SK-N-SH (cell line): ENCODE data around the gene KNDC1. TPM values are rescaled to one million over a fixed set of nuclear protein-coding genes. Genes with fewer than 3 reads are reported as not detected.
"Not testable (repeated sequence)": the region's sequence is repeated elsewhere in the genome, so short reads cannot be mapped to it uniquely, and the experiment has no call there.

Experiments used
- CTCF ChIA-PET: fragments of 300-600, 350-600 bp; formaldehyde crosslinking; extraction: SDS; loops from one replicate; lab custom pipeline; 2021; lab: Yijun Ruan, JAX
- POLR2A ChIA-PET: fragments of 350-600 bp; sonication (Branson Sonifier 250); formaldehyde crosslinking; extraction: SDS; loops from one replicate; lab custom pipeline; 2020; ENCODE audit warnings: antibody characterized with exemption, inconsistent platforms; lab: Yijun Ruan, JAX
- DNase-seq: peaks from one replicate; pipeline ENCODE4 v3.0.0; 2012
- H2AFZ ChIP-seq: fragments of 200-600 bp; sonication (generic); 2 replicates; pipeline ENCODE4 v1.8.1; 2016; ENCODE audit warnings: antibody characterized with exemption, mild to moderate bottlenecking, low read depth
- H3F3A ChIP-seq: fragments of 200-600 bp; sonication (generic); replicated peaks from 2 replicates; pipeline ENCODE3; 2016; ENCODE audit warnings: antibody characterized with exemption, mild to moderate bottlenecking; ENCODE audit not compliant: insufficient read depth
- H3K27ac ChIP-seq, 2 experiments: fragments of 200-500 bp in 1 of 2; fragments of 200-600 bp in 1 of 2; sonication (Bioruptor generic) in 1 of 2; sonication (generic), shearing (Covaris generic) in 1 of 2; 2 replicates each; pipeline versions ENCODE4 v1.5.1 to v1.6.1; 2014 to 2016; ENCODE audit warnings: low read depth in 2 of 2, inconsistent platforms in 1 of 2, low read length in 1 of 2, mild to moderate bottlenecking in 1 of 2, mixed read lengths in 1 of 2
- H3K27me3 ChIP-seq: fragments of 200-600 bp; sonication (generic), shearing (Covaris generic); 2 replicates; pipeline ENCODE4 v1.6.1; 2016; ENCODE audit warnings: mixed run types; ENCODE audit not compliant: insufficient read depth
- H3K36me3 ChIP-seq, 2 experiments: fragments of 200-500 bp in 1 of 2; fragments of 200-600 bp in 1 of 2; sonication (Bioruptor generic) in 1 of 2; sonication (generic) in 1 of 2; replicated peaks in 1 of 2; 2 replicates each; pipeline versions ENCODE3 to v1.5.1; 2014 to 2016; ENCODE audit warnings: low read length in 1 of 2, mild to moderate bottlenecking in 1 of 2; ENCODE audit not compliant: insufficient read depth in 2 of 2, control insufficient read depth in 1 of 2
- H3K4me1 ChIP-seq, 2 experiments: fragments of 200-500 bp in 1 of 2; fragments of 200-600 bp in 1 of 2; sonication (Bioruptor generic) in 1 of 2; sonication (generic), shearing (Covaris generic) in 1 of 2; 2 replicates each; pipeline versions ENCODE4 v1.5.1 to v1.6.1; 2014 to 2016; ENCODE audit warnings: low read depth in 1 of 2, low read length in 1 of 2, mixed run types in 1 of 2; ENCODE audit not compliant: insufficient read depth in 2 of 2, control insufficient read depth in 1 of 2
- H3K4me2 ChIP-seq: fragments of 200-600 bp; sonication (generic), shearing (Covaris generic); 2 replicates; pipeline ENCODE4 v1.6.1; 2017; ENCODE audit warnings: mixed run types
- H3K4me3 ChIP-seq, 2 experiments: fragments of 200-500 bp in 1 of 2; fragments of 200-600 bp in 1 of 2; sonication (Bioruptor generic) in 1 of 2; sonication (generic), shearing (Covaris generic) in 1 of 2; 2 replicates each; pipeline versions ENCODE4 v1.5.1 to v1.8.1; 2014 to 2016; ENCODE audit warnings: low read depth in 2 of 2, inconsistent platforms in 1 of 2, low read length in 1 of 2, mild to moderate bottlenecking in 1 of 2, mixed read lengths in 1 of 2, moderate library complexity in 1 of 2
- H3K79me2 ChIP-seq: fragments of 200-600 bp; sonication (generic); 2 replicates; pipeline ENCODE4 v1.8.1; 2017; ENCODE audit warnings: mild to moderate bottlenecking; ENCODE audit not compliant: insufficient read depth
- H3K9ac ChIP-seq: fragments of 200-600 bp; sonication (generic); 2 replicates; pipeline ENCODE4 v1.6.1; 2017; ENCODE audit warnings: mixed run types
- H3K9me2 ChIP-seq: fragments of 200-600 bp; sonication (generic); 2 replicates; pipeline ENCODE4 v1.6.1; 2017; ENCODE audit warnings: mixed run types
- H3K9me3 ChIP-seq: fragments of 200-600 bp; sonication (generic); 2 replicates; pipeline ENCODE4 v1.6.1; 2017; ENCODE audit warnings: mixed run types, mild to moderate bottlenecking, moderate library complexity
- H4K20me1 ChIP-seq: fragments of 200-600 bp; sonication (generic); 2 replicates; pipeline ENCODE4 v1.6.1; 2017; ENCODE audit warnings: mild to moderate bottlenecking, mixed run types; ENCODE audit not compliant: insufficient read depth
- CHD2 ChIP-seq: fragments of 150-350 bp; IDR thresholded peaks from 2 replicates; pipeline ENCODE4 v1.6.1; 2018; ENCODE audit warnings: low read length; ENCODE audit not compliant: partially characterized antibody
- ELF1 ChIP-seq: IDR thresholded peaks from 2 replicates; pipeline ENCODE4 v1.4.0; 2012
- FOXJ3 ChIP-seq: sonication (generic); formaldehyde crosslinking; IDR thresholded peaks from 2 replicates; pipeline ENCODE4 v1.5.1; 2020; ENCODE audit warnings: mild to moderate bottlenecking, missing genetic modification reagents
- MXI1 ChIP-seq: IDR thresholded peaks from 2 replicates; pipeline ENCODE4 v1.6.1; 2012; ENCODE audit warnings: mild to moderate bottlenecking, low read depth, low read length, improper control_type of control experiment
- POLR2AphosphoS5 ChIP-seq: IDR thresholded peaks from 2 replicates; pipeline ENCODE4 v1.6.1; 2012; ENCODE audit warnings: low read depth, low read length
- RCOR1 ChIP-seq: fragments of 150-350 bp; IDR thresholded peaks from 2 replicates; pipeline ENCODE4 v1.6.1; 2017; ENCODE audit warnings: antibody characterized with exemption, low read length
- SIN3A ChIP-seq: IDR thresholded peaks from 2 replicates; pipeline ENCODE4 v1.6.1; 2012; ENCODE audit warnings: low read depth, mild to moderate bottlenecking, low read length, moderate library complexity, borderline replicate concordance
- TAF1 ChIP-seq: IDR thresholded peaks from 2 replicates; pipeline ENCODE4 v1.6.1; 2012; ENCODE audit warnings: low read depth, mild to moderate bottlenecking, low read length, moderate library complexity, borderline replicate concordance
- TCF12 ChIP-seq: IDR thresholded peaks from 2 replicates; pipeline ENCODE4 v1.4.0; 2012
- YY1 ChIP-seq: IDR thresholded peaks from 2 replicates; pipeline ENCODE4 v1.4.0; 2012; ENCODE audit warnings: low read depth, mild to moderate bottlenecking
- WGBS: methylation state at CpG from one replicate; pipeline ENCODE4 v1.1.6; 2017; ENCODE audit warnings: low lambda C conversion rate; 5-methylcytosine and 5-hydroxymethylcytosine counted together
- polyA plus RNA-seq, 3 experiments: library from polyadenylated mRNA; depleted of rRNA; stranded (reverse); fragments of >200 nt; gene quantifications; 2 replicates each; pipeline ENCODE4 v1.2.3, GENCODE V29; 2012
- TF ChIP-seq, protein P1 (sequence below): IDR thresholded peaks from 2 replicates; pipeline ENCODE4; 2012
- TF ChIP-seq, protein P2 (sequence below): IDR thresholded peaks from 2 replicates; pipeline ENCODE4 v1.4.0; 2012; ENCODE audit warnings: low read depth, borderline replicate concordance

The KNDC1 gene
- polyA plus RNA-seq, 1 of the 3 experiments (the other 2 are of a cell fraction) = 1.4 TPM

DNA sequence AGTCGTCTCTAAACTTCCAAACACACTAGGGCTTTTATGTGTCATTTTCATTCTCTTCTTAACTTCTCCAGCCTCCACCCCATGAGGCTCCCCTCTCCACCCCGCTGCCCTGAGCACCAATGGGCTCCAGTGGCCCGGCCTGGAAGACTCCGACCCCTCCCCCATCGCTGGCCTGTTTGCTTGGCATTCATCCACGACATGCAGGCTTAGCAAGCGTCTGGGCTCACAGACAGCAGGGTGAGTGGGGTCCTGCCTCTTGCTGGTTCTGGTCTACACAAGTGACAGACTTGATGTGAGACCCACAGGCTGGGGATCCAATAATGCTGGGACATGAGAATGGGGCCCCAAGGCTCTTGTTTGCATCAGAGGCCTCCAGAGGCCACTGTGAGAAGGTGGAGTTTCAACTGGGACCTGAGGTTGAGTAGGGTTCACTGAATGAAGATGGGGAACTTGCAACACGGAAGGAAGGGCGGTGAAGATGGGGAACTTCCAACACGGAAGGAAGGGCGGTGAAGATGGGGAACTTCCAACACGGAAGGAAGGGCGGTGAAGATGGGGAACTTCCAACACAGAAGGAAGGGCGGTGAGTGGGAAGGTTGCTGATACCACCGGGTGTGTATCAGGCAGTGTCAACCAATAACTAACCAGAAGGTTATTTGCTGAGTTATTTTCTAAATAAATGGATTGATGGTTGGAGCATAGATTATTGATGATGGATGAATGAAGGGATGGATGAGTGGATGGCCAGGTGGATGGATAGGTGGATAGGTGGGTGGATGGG lies 14.0 kb downstream of the KNDC1 start (continued):
- TF ChIP-seq MXI1 (no peak), RCOR1 (no peak), SIN3A (no peak), ELF1 (no peak), POLR2AphosphoS5 (no peak), TAF1 (no peak)
- TF ChIP-seq, protein P1, sequence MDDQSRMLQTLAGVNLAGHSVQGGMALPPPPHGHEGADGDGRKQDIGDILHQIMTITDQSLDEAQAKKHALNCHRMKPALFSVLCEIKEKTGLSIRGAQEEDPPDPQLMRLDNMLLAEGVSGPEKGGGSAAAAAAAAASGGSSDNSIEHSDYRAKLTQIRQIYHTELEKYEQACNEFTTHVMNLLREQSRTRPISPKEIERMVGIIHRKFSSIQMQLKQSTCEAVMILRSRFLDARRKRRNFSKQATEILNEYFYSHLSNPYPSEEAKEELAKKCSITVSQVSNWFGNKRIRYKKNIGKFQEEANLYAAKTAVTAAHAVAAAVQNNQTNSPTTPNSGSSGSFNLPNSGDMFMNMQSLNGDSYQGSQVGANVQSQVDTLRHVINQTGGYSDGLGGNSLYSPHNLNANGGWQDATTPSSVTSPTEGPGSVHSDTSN = no peak
- TF ChIP-seq, protein P2, sequence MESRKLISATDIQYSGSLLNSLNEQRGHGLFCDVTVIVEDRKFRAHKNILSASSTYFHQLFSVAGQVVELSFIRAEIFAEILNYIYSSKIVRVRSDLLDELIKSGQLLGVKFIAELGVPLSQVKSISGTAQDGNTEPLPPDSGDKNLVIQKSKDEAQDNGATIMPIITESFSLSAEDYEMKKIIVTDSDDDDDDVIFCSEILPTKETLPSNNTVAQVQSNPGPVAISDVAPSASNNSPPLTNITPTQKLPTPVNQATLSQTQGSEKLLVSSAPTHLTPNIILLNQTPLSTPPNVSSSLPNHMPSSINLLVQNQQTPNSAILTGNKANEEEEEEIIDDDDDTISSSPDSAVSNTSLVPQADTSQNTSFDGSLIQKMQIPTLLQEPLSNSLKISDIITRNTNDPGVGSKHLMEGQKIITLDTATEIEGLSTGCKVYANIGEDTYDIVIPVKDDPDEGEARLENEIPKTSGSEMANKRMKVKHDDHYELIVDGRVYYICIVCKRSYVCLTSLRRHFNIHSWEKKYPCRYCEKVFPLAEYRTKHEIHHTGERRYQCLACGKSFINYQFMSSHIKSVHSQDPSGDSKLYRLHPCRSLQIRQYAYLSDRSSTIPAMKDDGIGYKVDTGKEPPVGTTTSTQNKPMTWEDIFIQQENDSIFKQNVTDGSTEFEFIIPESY = no peak

DNA sequence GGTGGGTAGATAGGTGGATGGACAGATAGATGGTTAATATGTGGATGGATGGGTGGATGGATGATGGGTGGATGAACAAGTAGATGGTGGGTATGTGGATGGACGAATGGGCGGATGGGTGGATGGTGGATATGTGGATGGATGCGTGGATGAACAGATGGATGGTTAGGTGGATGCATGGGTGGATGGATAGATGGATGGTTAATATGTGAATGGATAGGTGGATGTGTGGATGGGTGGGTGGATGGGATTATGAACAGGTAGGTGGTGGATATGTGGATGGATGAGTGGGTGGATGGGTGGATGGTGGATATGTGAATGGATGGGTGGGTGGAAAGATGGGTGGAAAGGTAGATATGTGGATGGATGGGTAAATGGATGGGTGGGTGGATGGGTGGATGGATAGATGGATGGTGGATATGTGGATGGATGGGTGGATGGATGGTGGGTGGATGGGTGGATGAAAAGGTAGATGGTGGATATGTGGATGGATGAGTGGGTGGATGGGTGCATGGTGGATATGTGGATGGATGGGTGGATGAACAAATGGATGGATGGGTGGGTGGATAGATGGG lies 14.8 kb downstream of the KNDC1 start:
- POLR2A ChIA-PET = no interaction called here
- Histone ChIP-seq H3K27ac (no peak overlapping the region), H3K4me2 (no peak overlapping the region), H3K36me3 (no peaks in the 10 kb centered on the region), H3K9ac (no peak overlapping the region), H3K9me3 (no peaks in the 10 kb centered on the region), H3K4me3 (no peak overlapping the region), H3K79me2 (no peaks in the 10 kb centered on the region), H4K20me1 (no peaks in the 10 kb centered on the region), H2AFZ (no peak overlapping the region), H3F3A (peaks cover 13% of the 10 kb centered on the region), H3K9me2 (no peaks in the 10 kb centered on the region), H3K4me1 (peaks cover 0 to 2% of the 10 kb centered on the region in 2 experiments; a peak in 1 of 4 replicates), H3K27me3 (no peaks in the 10 kb centered on the region)
- CTCF ChIA-PET = no interaction called here
- WGBS = 16% methylated on average over 3 of the region's 3 CpGs
- TF ChIP-seq YY1 (no peak), TCF12 (no peak), POLR2AphosphoS5 (no peak), CHD2 (no peak), MXI1 (no peak), FOXJ3 (no peak)
- no peak for DNase-seq

DNA sequence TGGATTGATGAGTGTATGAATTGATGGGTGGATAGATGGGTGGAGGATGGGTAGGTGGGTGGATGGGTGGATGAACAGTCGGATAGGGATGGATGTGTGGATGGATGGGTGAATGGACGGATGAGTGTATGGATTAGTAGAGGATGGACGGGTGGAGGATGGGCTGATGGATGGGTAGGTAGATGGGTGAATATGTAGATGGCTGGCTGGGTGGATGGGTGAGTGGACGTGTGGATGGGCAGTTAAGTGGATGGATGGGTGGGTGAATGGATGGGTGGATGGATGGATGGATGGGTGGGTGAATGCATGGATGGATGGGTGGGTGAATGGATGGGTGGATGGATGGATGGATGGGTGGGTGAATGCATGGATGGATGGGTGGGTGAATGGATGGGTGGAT lies 15.6 kb downstream of the KNDC1 start:
- H3F3A ChIP-seq = peaks cover 13% of the 10 kb centered on the region
- H3K79me2 ChIP-seq, H3K9ac ChIP-seq, H3K4me1 ChIP-seq, H3K4me3 ChIP-seq, H3K4me2 ChIP-seq, H2AFZ ChIP-seq, POLR2A ChIA-PET, CTCF ChIA-PET, H3K9me2 ChIP-seq, H3K9me3 ChIP-seq, H3K27me3 ChIP-seq, DNase-seq, H3K27ac ChIP-seq, H3K36me3 ChIP-seq, H4K20me1 ChIP-seq: not testable (repeated sequence)
- WGBS = 40% methylated on average over 4 of the region's 4 CpGs
